Osteocyte (in vitro differentiated cells): ENCODE measurements around the gene SLC23A2. TPM values are rescaled to one million over a fixed set of nuclear protein-coding genes. Genes with fewer than 3 reads are reported as not detected.

Source experiments
- DNase-seq: peaks from one replicate; pipeline ENCODE4 v3.0.0; 2021; ENCODE audit warnings: mixed read lengths; ENCODE audit not compliant: unreplicated experiment; ENCODE audit errors: extremely low spot score
- H3K27ac Mint-ChIP-seq: one replicate; pipeline ENCODE4 v1.8.0; 2021; ENCODE audit warnings: mild to moderate bottlenecking, mixed read lengths; ENCODE audit not compliant: unreplicated experiment
- H3K27me3 Mint-ChIP-seq: one replicate; pipeline ENCODE4 v1.8.0; 2021; ENCODE audit warnings: mixed read lengths; ENCODE audit not compliant: unreplicated experiment
- H3K36me3 Mint-ChIP-seq: one replicate; pipeline ENCODE4 v1.8.0; 2021; ENCODE audit warnings: mixed read lengths; ENCODE audit not compliant: unreplicated experiment
- H3K4me1 Mint-ChIP-seq: one replicate; pipeline ENCODE4 v1.8.0; 2021; ENCODE audit warnings: mixed read lengths; ENCODE audit not compliant: unreplicated experiment
- H3K4me3 Mint-ChIP-seq: one replicate; pipeline ENCODE4 v1.8.0; 2021; ENCODE audit warnings: mild to moderate bottlenecking, moderate library complexity, mixed read lengths; ENCODE audit not compliant: unreplicated experiment
- H3K9me3 Mint-ChIP-seq: one replicate; pipeline ENCODE4 v1.8.0; 2021; ENCODE audit warnings: mixed read lengths; ENCODE audit not compliant: unreplicated experiment
- total RNA-seq: library from RNA; stranded (reverse); gene quantifications from 2 replicates; pipeline ENCODE4 v1.2.1, GENCODE V29; 2021
- TF ChIP-seq, protein P1 (sequence below): fragments of 200-600 bp; sonication (generic); IDR thresholded peaks from 2 replicates; pipeline ENCODE4 v1.5.0; 2021; ENCODE audit warnings: antibody characterized with exemption, mild to moderate bottlenecking, moderate library complexity

The SLC23A2 gene
- total RNA-seq, 1 donor from 2014 or later, result 23.1 TPM

DNA sequence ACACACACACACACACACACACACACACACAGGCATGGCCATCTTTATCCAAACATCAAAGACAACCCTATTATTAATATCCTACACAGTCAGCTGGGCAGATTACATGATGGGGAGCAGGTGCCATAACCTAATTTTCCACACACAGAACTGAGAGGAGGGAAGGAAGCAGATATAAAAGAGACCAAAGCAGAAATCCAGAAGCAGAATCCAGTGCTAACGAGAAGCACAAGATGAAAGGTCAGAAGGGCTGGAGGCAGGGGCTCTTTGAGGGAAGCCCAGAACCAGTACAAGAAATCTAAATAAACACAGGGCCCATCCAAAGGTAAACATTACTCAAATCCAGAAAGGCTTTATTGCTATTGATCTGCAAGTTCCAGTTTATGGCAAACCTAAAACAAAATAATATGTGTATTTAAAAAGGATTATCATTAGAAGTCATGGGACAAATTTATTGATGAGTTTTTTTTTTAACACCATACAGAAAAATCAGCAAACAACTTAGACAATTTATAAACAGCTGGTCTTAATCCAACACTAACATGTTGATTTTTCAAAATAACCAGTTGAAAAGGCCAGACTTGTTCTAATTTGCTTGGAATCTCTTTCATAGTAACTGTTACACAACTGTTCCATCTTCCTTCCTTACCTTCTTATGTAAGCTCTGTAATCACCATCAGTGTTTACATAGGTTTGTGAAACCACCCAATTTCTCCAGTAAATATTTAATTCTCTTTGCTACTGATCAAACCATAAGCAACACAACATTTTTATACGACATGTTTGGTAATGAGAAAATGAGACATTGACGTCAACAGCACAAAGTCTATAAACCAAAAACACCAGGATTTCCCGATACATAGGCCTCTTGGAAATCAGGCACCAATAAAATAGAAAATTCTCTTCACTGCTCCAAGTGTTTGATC lies 34.2 kb downstream of the SLC23A2 start:
- H3K27me3 Mint-ChIP-seq, result no peaks in the 10 kb centered on the region
- no peak for DNase-seq
- H3K9me3 Mint-ChIP-seq, result no peaks in the 10 kb centered on the region
- TF ChIP-seq, protein P1, sequence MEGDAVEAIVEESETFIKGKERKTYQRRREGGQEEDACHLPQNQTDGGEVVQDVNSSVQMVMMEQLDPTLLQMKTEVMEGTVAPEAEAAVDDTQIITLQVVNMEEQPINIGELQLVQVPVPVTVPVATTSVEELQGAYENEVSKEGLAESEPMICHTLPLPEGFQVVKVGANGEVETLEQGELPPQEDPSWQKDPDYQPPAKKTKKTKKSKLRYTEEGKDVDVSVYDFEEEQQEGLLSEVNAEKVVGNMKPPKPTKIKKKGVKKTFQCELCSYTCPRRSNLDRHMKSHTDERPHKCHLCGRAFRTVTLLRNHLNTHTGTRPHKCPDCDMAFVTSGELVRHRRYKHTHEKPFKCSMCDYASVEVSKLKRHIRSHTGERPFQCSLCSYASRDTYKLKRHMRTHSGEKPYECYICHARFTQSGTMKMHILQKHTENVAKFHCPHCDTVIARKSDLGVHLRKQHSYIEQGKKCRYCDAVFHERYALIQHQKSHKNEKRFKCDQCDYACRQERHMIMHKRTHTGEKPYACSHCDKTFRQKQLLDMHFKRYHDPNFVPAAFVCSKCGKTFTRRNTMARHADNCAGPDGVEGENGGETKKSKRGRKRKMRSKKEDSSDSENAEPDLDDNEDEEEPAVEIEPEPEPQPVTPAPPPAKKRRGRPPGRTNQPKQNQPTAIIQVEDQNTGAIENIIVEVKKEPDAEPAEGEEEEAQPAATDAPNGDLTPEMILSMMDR, result no peak
- H3K4me3 Mint-ChIP-seq, result no peak overlapping the region
- no peaks in the 10 kb centered on the region for H3K4me1 Mint-ChIP-seq
- no peak overlapping the region for H3K27ac Mint-ChIP-seq
- H3K36me3 Mint-ChIP-seq, result peaks cover 21% of the 10 kb centered on the region

DNA sequence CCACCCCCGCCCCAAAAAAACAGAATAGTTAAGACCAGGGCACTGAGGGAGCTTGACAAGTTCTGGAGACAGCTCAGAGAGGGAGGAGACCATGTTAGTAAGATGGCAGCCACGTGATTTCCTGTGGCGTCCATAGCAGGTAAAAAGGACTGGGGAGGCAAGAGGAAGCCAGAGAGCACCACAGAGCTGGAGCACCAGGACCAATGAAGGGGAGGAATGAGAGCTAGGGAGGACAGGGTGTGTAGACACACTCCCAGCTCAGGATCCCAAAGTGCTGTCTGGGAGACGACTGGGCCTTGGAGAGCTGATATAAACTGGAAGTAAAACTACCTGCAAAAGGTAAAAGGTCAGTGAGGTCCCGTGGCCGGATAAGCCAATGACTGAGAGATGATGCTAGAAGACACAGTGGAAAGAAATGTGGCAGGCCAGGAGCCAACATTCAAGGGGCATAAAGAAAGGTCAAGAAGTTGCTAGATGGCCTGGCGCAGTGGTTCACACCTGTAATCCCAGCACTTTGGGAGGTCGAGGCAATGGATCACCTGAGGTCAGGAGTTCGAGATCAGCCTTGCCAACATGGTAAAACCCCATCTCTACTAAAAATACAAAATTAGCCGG lies 39.0 kb downstream of the SLC23A2 start:
- peaks cover 6% of the 10 kb centered on the region for H3K4me1 Mint-ChIP-seq
- TF ChIP-seq, protein P1, result no peak
- H3K4me3 Mint-ChIP-seq, result no peak overlapping the region
- H3K27ac Mint-ChIP-seq, result no peak overlapping the region
- H3K36me3 Mint-ChIP-seq, result no peaks in the 10 kb centered on the region
- no peaks in the 10 kb centered on the region for H3K27me3 Mint-ChIP-seq
- no peak for DNase-seq
- no peaks in the 10 kb centered on the region for H3K9me3 Mint-ChIP-seq

DNA sequence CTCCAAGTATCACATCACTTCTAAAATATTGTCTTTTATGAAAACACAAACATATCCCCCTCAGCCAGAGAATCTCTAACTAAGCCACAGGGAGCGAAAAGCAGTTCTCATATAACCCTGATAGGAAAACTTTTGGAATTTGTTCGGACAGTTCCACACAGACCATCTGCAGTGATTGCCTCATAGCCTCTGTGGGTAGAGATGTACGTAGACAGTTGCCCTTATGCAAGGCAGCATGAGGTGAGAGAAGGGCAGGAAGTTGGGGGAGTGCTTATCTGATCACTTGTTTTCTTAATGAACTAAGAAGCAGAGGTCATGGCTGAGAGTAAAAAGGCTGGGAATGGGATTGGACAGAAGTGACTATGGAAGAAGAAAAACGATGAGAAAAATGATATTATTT lies 39.6 kb downstream of the SLC23A2 start:
- Mint-ChIP-seq H3K4me1 (peaks cover 6% of the 10 kb centered on the region), H3K9me3 (no peaks in the 10 kb centered on the region), H3K4me3 (no peak overlapping the region), H3K27me3 (no peaks in the 10 kb centered on the region), H3K36me3 (no peaks in the 10 kb centered on the region), H3K27ac (no peak overlapping the region)
- TF ChIP-seq, protein P1, result no peak
- no peak for DNase-seq

DNA sequence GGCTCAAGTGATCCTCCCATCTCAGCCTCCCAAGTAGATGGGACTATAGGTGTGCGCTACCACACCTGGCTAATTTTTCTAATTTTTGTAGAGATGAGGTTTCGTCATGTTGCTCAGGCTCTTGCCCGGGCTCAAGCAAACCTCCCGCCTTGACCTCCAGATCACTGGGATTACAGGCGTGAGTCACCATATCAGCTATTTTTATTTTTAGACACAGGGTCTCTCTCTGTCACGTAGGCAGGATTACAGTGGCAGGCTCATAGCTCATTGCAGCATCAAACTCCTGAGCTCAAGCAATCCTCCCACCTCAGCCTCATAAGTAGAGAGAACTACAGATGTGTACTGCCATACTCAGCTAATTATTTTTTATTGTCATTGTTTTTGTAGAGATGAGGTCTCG lies 41.7 kb downstream of the SLC23A2 start:
- Mint-ChIP-seq H3K36me3 (no peaks in the 10 kb centered on the region), H3K4me3 (no peak overlapping the region), H3K27me3 (no peaks in the 10 kb centered on the region), H3K27ac (no peak overlapping the region), H3K4me1 (peaks cover 6% of the 10 kb centered on the region), H3K9me3 (no peaks in the 10 kb centered on the region)
- TF ChIP-seq, protein P1, result no peak
- DNase-seq, result no peak

DNA sequence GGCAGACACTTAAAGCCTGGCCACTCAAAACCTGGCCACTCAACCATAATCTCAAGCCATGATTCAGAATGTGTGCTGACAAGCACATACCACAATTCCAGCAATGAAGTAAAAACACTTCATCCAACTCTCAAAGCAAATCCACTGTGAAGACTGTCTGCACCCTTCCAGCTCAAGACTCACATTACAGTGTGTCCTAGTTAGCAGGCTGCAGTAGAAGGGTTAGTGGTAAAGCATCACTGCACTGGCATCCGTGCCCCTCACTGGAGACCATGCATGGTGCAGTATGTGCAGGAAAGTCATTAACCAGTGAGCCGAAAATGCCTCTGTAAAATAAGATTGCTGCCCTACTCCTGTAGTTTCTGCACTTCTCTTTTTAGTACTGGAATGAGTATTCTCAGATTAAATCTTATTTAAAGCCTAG lies 43.4 kb downstream of the SLC23A2 start:
- Mint-ChIP-seq H3K4me3 (no peak overlapping the region), H3K27me3 (no peaks in the 10 kb centered on the region), H3K4me1 (peaks cover 12% of the 10 kb centered on the region), H3K36me3 (no peaks in the 10 kb centered on the region), H3K27ac (no peak overlapping the region), H3K9me3 (no peaks in the 10 kb centered on the region)
- TF ChIP-seq, protein P1, result no peak
- DNase-seq, result no peak
